DND-41 (cell line): Measurements from ENCODE around the gene CPNE1.

Source experiments
- ATAC-seq: fragments of 200-7000 bp; cut with Tn5 transposase; 3 replicates; pipeline ENCODE4 v1.9.1; 2021; ENCODE audit warnings: low read depth; ENCODE audit not compliant: insufficient read depth
- DNase-seq: peaks from one replicate; pipeline ENCODE4 v3.0.0-alpha.2; 2020
- H2AFZ ChIP-seq: 2 replicates; pipeline ENCODE4 v1.6.0; 2012; ENCODE audit warnings: low read depth, low read length
- H3K27ac ChIP-seq: 2 replicates; pipeline ENCODE4 v1.5.1; 2012; ENCODE audit warnings: low read length, inconsistent platforms
- H3K27me3 ChIP-seq: fragments of 200-600 bp; sonication (generic); 2 replicates; pipeline ENCODE4 v1.6.0; 2012; ENCODE audit warnings: low read length, mild to moderate bottlenecking, inconsistent platforms; ENCODE audit not compliant: insufficient read depth, poor library complexity
- H3K36me3 ChIP-seq: 2 replicates; pipeline ENCODE4 v1.5.1; 2012; ENCODE audit warnings: low read length, inconsistent platforms; ENCODE audit not compliant: insufficient read depth
- H3K4me1 ChIP-seq: 2 replicates; pipeline ENCODE4 v1.5.1; 2012; ENCODE audit warnings: mild to moderate bottlenecking, low read length; ENCODE audit not compliant: insufficient read depth
- H3K4me2 ChIP-seq: 2 replicates; pipeline ENCODE4 v1.6.0; 2012; ENCODE audit warnings: mild to moderate bottlenecking, moderate library complexity, low read length, inconsistent platforms; ENCODE audit not compliant: insufficient read depth
- H3K4me3 ChIP-seq, 2 experiments: fragments of 200-600 bp in 1 of 2; shearing (Covaris generic) in 1 of 2; 2 replicates each; pipeline ENCODE4 v1.5.1; 2012 to 2016; ENCODE audit warnings: inconsistent platforms in 2 of 2, low read length in 2 of 2, mild to moderate bottlenecking in 2 of 2, low read depth in 1 of 2, moderate library complexity in 1 of 2
- H3K79me2 ChIP-seq: 2 replicates; pipeline ENCODE4 v1.6.0; 2012; ENCODE audit warnings: low read length, inconsistent platforms; ENCODE audit not compliant: insufficient read depth
- H3K9ac ChIP-seq: 2 replicates; pipeline ENCODE4 v1.6.0; 2012; ENCODE audit warnings: low read depth, mild to moderate bottlenecking, inconsistent platforms, low read length, moderate library complexity
- H3K9me3 ChIP-seq: 2 replicates; pipeline ENCODE4 v1.5.1; 2012; ENCODE audit warnings: low read length, moderate library complexity, mild to moderate bottlenecking, inconsistent platforms; ENCODE audit not compliant: insufficient read depth, severe bottlenecking
- H4K20me1 ChIP-seq: 2 replicates; pipeline ENCODE4 v1.6.0; 2012; ENCODE audit warnings: low read length; ENCODE audit not compliant: insufficient read depth
- EZH2 ChIP-seq: IDR thresholded peaks from 3 replicates; pipeline ENCODE4 v1.6.1; 2012; ENCODE audit warnings: borderline replicate concordance, low read depth, mild to moderate bottlenecking, moderate library complexity, low read length, inconsistent platforms; ENCODE audit not compliant: severe bottlenecking
- TF ChIP-seq, protein P1 (sequence below): IDR thresholded peaks from 2 replicates; pipeline ENCODE4 v1.5.1; 2012; ENCODE audit warnings: borderline replicate concordance, low read length, moderate library complexity, mild to moderate bottlenecking; ENCODE audit not compliant: poor library complexity, severe bottlenecking; ENCODE audit errors: extremely low read depth

The CPNE1 gene

DNA sequence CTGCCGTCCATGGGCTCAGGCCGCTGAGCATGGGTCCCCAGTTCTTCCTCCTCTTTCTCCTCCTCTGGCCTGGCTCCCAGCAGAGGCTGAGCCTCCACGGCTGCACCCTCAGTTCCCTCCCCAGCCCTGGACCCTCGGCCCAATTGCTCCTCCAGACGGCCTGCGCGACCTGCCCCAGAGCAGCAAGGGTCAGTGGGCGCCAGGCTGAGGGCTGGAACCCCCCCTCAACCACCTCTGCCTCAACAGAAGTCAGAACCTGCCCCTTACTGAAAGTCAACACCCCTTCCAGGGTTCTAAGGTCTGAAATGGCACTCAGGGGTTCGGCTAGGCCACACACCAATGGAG, 65.0 kb downstream of the CPNE1 start:
- no peak for ATAC-seq
- Histone ChIP-seq H3K9ac (no peak overlapping the region), H3K27me3 (no peaks in the 10 kb centered on the region)

DNA sequence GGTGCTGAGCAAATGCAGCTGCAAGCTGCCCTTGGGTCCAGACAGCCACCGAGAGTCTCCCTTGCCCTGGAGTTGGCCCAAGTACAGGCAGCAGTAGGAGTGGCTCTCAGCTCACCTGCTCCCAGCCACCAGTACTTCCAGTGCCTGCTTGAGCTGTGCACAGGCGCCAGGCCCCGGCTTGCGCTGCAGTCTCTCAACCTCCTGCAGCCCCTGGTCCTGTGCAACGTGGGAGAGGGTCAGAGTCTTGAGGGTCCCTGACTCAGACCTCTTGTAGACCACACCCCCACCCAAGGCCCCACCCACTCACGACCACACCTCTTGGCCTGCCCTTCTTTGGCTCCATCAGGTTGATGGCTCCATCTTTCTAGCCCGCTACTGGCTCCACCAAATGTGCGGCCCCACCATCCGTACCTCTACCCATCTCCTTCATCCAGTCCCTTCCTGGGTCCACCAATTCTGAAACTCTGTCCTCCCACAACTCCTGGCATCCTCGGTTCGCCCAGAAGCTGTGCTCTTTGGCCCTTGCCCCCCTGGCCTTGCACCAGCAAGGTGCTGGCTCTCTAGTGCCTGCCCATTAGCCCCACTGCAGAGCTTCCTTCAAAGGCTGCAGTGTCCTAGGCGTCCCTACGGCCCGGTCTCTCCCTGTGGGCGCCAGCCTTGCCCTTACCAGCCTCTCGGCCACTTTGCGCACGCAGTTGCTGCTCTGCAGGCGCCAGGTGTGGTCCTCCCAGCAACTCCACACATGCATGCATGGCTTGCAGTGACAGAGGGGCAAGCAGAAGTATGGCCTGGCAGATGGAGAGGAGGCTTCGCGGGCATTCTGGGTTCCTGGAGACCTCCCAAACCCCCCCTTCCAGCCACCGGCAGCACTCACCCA, 65.6 kb downstream of the CPNE1 start:
- Histone ChIP-seq H3K27me3 (no peaks in the 10 kb centered on the region), H3K27ac (no peak overlapping the region), H3K9me3 (no peaks in the 10 kb centered on the region), H4K20me1 (no peaks in the 10 kb centered on the region; the same call in 1 of the 2 replicates), H3K4me2 (no peak overlapping the region), H3K36me3 (no peaks in the 10 kb centered on the region), H3K4me3 (no peak overlapping the region), H3K4me1 (no peaks in the 10 kb centered on the region), H3K79me2 (no peaks in the 10 kb centered on the region), H3K9ac (no peak overlapping the region), H2AFZ (no peak overlapping the region)
- DNase-seq (no peak), ATAC-seq (no peak)
- no peak for TF ChIP-seq EZH2
- TF ChIP-seq, protein P1, sequence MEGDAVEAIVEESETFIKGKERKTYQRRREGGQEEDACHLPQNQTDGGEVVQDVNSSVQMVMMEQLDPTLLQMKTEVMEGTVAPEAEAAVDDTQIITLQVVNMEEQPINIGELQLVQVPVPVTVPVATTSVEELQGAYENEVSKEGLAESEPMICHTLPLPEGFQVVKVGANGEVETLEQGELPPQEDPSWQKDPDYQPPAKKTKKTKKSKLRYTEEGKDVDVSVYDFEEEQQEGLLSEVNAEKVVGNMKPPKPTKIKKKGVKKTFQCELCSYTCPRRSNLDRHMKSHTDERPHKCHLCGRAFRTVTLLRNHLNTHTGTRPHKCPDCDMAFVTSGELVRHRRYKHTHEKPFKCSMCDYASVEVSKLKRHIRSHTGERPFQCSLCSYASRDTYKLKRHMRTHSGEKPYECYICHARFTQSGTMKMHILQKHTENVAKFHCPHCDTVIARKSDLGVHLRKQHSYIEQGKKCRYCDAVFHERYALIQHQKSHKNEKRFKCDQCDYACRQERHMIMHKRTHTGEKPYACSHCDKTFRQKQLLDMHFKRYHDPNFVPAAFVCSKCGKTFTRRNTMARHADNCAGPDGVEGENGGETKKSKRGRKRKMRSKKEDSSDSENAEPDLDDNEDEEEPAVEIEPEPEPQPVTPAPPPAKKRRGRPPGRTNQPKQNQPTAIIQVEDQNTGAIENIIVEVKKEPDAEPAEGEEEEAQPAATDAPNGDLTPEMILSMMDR, result no peak

More for the DNA sequence above, 65.0 kb downstream of the CPNE1 start:
- Histone ChIP-seq H2AFZ (no peak overlapping the region), H3K79me2 (no peaks in the 10 kb centered on the region), H3K4me2 (no peak overlapping the region), H3K27ac (no peak overlapping the region), H3K36me3 (no peaks in the 10 kb centered on the region), H3K9me3 (no peaks in the 10 kb centered on the region), H4K20me1 (no peaks in the 10 kb centered on the region; the same call in 1 of the 2 replicates), H3K4me1 (no peaks in the 10 kb centered on the region), H3K4me3 (no peak overlapping the region)
- DNase-seq, result no peak
- TF ChIP-seq, protein P1, result no peak
- no peak for TF ChIP-seq EZH2

DNA sequence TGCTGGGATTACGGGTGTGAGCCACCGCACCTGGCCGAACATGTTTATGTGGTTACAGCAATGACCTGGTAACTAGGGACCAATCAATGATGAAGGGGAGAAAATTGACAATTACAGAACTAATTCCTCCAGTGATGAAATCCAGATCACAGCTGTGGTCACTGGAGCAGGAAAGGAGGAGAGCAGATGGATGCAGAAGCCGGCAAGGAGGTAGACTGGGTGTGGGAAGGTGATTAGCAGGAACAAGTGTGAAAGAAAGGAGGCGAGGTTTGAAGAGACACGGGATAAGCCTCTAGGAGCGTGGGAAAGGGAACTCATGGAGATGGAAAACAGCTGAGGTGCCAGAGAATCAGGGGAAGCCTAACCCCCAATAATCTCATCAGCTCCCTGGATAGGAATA, 66.2 kb downstream of the CPNE1 start:
- no peak for DNase-seq
- no peaks in the 10 kb centered on the region; the same call in 1 of the 2 replicates for H4K20me1 ChIP-seq
- no peak for TF ChIP-seq EZH2
- TF ChIP-seq, protein P1, result no peak
- H3K79me2 ChIP-seq, result no peaks in the 10 kb centered on the region
- no peak for ATAC-seq
- H3K36me3 ChIP-seq, result no peaks in the 10 kb centered on the region
- H3K27ac ChIP-seq, result no peak overlapping the region
- H3K4me1 ChIP-seq, result no peaks in the 10 kb centered on the region
- H3K9me3 ChIP-seq, result no peaks in the 10 kb centered on the region
- no peak overlapping the region for H2AFZ ChIP-seq
- H3K4me3 ChIP-seq, result no peak overlapping the region
- no peak overlapping the region for H3K9ac ChIP-seq
- no peaks in the 10 kb centered on the region for H3K27me3 ChIP-seq
- H3K4me2 ChIP-seq, result no peak overlapping the region
